ENCODE results near the gene NBAS.

- TF ChIP-seq POLR2A (IDR thresholded peaks at IDR 0.05; ENCODE audit: low read depth, low read length) = no peak
- no peak for TF ChIP-seq TAF1 (IDR thresholded peaks at IDR 0.05; ENCODE audit: borderline replicate concordance, low read depth, low read length)
Observed at GRCh38 chr2:15432642-15433256, 128.4 kb downstream of the NBAS start.

All from GM12892 (cell line).